ENCODE data around the gene OR5C1.

GRCh38 chr9:122777935-122778627, 10.7 kb upstream of the OR5C1 start:
- TF ChIP-seq POLR2A (IDR thresholded peaks at IDR 0.05) (no peak), CTCF (IDR thresholded peaks at IDR 0.05) (no peak), POLR2AphosphoS5 (IDR thresholded peaks at IDR 0.05) (no peak)

All from prostate gland (tissue), 2 donors.